Kidney (tissue), 14 donors: Measurements from ENCODE around the gene HOXB2. TPM values are rescaled to one million over a fixed set of nuclear protein-coding genes. Genes with fewer than 3 reads are reported as not detected.

Experiments used
- DNase-seq, 5 donors: peaks; one replicate each; pipeline ENCODE4 v3.0.0-alpha.2; 2013 to 2020
- FAIRE-seq: peaks from 2 replicates; lab custom pipeline; 2012; peaks lifted over from hg19 to GRCh38; lab: Jason Lieb, UNC
- H3K27ac ChIP-seq, 2 donors: one replicate each; pipeline ENCODE4 v1.7.0; 2013; ENCODE audit warnings: low read depth in 2 of 2, low read length in 2 of 2, inconsistent platforms in 1 of 2
- H3K27me3 ChIP-seq: one replicate; pipeline ENCODE4 v1.7.1; 2013; ENCODE audit warnings: low read length, inconsistent platforms; ENCODE audit not compliant: control insufficient read depth, insufficient read depth
- H3K36me3 ChIP-seq, 3 donors: one replicate each; pipeline versions ENCODE4 v1.7.0 to v1.7.1; 2013; ENCODE audit warnings: low read length in 3 of 3, control low read depth in 1 of 3, inconsistent platforms in 1 of 3; ENCODE audit not compliant: insufficient read depth in 3 of 3, control insufficient read depth in 2 of 3
- H3K4me1 ChIP-seq, 3 donors: one replicate each; pipeline versions ENCODE4 v1.7.0 to v1.7.1; 2013; ENCODE audit warnings: low read length in 3 of 3, inconsistent platforms in 1 of 3, low read depth in 1 of 3; ENCODE audit not compliant: control insufficient read depth in 2 of 3, insufficient read depth in 2 of 3
- H3K4me3 ChIP-seq, 3 donors: one replicate each; pipeline versions ENCODE4 v1.7.0 to v1.8.1; 2013; ENCODE audit warnings: low read length in 3 of 3, control low read depth in 1 of 3, inconsistent platforms in 1 of 3
- H3K9ac ChIP-seq, 3 donors: one replicate each; pipeline versions ENCODE4 v1.7.0 to v1.7.1; 2013; ENCODE audit warnings: low read length in 3 of 3, control low read depth in 1 of 3, inconsistent platforms in 1 of 3
- H3K9me3 ChIP-seq, 3 donors: one replicate each; pipeline versions ENCODE4 v1.7.0 to v1.7.1; 2013; ENCODE audit warnings: low read length in 3 of 3, control low read depth in 1 of 3, inconsistent platforms in 1 of 3; ENCODE audit not compliant: control insufficient read depth in 2 of 3, insufficient read depth in 1 of 3
- intact Hi-C: fragments of 100-400 bp; cut with DNase I; formaldehyde crosslinking; loops from one replicate; pipeline ENCODE4 v1.11.1; 2022
- polyA plus RNA-seq: library from polyadenylated mRNA; stranded (reverse); fragments of 350-450 nt; fragmentation: Illumina TruSeq; extraction: RNeasy Lipid Tissue Mini Kit (QIAGEN cat#74804); gene quantifications from one replicate; pipeline ENCODE4 v1.2.3, GENCODE V29; 2014; ENCODE audit warnings: low read depth, low replicate concordance; ENCODE audit not compliant: insufficient read depth
- total RNA-seq: library from RNA; stranded (reverse); fragmentation: NEBNext Ultra II Directional; extraction: Animal tissue kit (Norgen Biotek cat#: 25700); gene quantifications from one replicate; pipeline ENCODE4 v1.2.1, GENCODE V29; 2021
- TF ChIP-seq, protein P1 (sequence below): IDR thresholded peaks from 3 replicates; pipeline ENCODE4 v1.5.1; 2012; ENCODE audit warnings: mild to moderate bottlenecking, moderate library complexity, borderline replicate concordance; ENCODE audit not compliant: insufficient read depth; ENCODE audit errors: extremely low read depth
- donor health status: control.
- donor health status: control.
- donor health status: control.
- donor health status: control.
- donor health status: control.
- donor health status: DM: yes; HTN: yes; CAD: no.
- donor health status: Normal renal cell carcinoma (clear cell type).

Gene HOXB2
- total and polyA plus RNA-seq, 2 donors from 2014 or later, result 30.7 to 61.9 TPM

DNA sequence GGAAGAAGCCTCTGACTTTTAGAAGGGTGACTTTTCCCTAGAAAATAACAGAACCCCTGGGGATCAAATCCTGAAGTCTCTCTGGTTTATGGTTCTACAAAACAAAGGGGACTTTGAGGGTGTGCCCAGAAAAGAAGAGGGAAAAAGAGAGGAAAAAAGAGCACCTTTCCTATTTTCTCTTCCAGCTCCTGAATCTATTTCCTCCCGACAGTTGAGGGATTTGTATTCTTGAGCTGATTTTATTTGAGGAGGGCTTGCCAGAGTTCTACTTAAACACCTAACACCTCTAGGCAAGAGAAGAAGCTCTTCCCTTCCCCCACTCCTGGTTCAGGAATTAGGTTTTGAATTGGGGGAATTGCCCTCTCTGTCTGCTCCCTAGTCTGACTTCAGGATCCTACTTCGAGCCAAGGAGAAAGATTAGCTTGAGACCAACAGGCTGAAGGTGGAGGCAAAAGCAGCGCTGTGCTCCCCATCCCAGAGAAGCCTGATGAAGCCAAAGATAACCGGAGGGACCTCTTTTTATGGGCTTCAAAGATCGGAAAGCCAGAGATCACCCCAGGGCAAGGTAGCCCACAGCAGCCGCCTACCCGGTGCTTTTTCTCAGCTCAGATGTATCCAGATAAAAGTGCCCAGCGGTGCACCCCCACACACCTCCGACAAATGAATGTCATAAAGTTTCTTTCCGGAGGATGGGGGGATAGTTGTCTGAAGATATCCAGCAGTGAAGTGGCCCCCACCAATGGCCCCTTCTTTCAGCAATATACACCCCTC is 44.3 kb upstream of the HOXB2 start:
- peak overlapping the region; percentile 69 to 93 (median 87) for H3K4me3 ChIP-seq
- peak overlapping the region; percentile 86 to 95 (median 91) for H3K9ac ChIP-seq
- peaks cover 3 to 18% (median 7%) of the 10 kb centered on the region in 3 donors for H3K4me1 ChIP-seq
- FAIRE-seq, result no peak
- H3K27ac ChIP-seq, result peak overlapping the region; percentile 93 to 98
- TF ChIP-seq, protein P1, sequence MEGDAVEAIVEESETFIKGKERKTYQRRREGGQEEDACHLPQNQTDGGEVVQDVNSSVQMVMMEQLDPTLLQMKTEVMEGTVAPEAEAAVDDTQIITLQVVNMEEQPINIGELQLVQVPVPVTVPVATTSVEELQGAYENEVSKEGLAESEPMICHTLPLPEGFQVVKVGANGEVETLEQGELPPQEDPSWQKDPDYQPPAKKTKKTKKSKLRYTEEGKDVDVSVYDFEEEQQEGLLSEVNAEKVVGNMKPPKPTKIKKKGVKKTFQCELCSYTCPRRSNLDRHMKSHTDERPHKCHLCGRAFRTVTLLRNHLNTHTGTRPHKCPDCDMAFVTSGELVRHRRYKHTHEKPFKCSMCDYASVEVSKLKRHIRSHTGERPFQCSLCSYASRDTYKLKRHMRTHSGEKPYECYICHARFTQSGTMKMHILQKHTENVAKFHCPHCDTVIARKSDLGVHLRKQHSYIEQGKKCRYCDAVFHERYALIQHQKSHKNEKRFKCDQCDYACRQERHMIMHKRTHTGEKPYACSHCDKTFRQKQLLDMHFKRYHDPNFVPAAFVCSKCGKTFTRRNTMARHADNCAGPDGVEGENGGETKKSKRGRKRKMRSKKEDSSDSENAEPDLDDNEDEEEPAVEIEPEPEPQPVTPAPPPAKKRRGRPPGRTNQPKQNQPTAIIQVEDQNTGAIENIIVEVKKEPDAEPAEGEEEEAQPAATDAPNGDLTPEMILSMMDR, result no peak
- intact Hi-C loops, result no loop called here
- H3K27me3 ChIP-seq, result no peaks in the 10 kb centered on the region
- DNase-seq, result no peak
- H3K9me3 ChIP-seq, result no peaks in the 10 kb centered on the region
- H3K36me3 ChIP-seq, result peaks cover 0 to 3% (median 0%) of the 10 kb centered on the region in 3 donors

- Histone ChIP-seq H3K9ac (peak overlapping the region; percentile 86 to 95 (median 91)), H3K27me3 (no peaks in the 10 kb centered on the region), H3K4me3 (peak overlapping the region; percentile 69 to 93 (median 87)), H3K36me3 (peaks cover 0 to 3% (median 0%) of the 10 kb centered on the region in 3 donors), H3K27ac (peak overlapping the region; percentile 93 to 98), H3K9me3 (no peaks in the 10 kb centered on the region), H3K4me1 (peaks cover 7 to 24% (median 10%) of the 10 kb centered on the region in 3 donors)
- intact Hi-C loops, result no loop called here
- TF ChIP-seq, protein P1, result no peak
- FAIRE-seq (no peak), DNase-seq (no peak)
These were observed 43.6 kb upstream of the HOXB2 start for GRCh38 chr17:48588528-48588927.

DNA sequence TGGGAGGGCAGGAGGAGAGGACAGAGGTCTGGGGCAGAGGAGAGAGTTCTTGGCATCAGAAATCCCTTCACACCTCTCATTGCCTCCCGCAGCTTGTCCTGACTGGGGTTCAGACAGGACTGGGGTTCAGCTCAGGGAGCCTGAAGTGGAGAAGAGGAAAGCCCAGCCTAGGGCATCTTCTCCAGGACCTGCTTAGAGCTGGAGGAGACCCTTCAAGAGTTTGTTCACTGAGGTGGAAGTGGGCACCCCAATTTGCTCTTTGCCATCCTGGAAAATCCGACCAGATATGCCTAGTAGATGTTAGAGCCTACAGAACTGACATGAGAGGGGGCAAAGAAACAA is 43.1 kb upstream of the HOXB2 start:
- Histone ChIP-seq H3K27ac (peak overlapping the region; percentile 93 to 98), H3K27me3 (no peaks in the 10 kb centered on the region), H3K9ac (peak overlapping the region; percentile 86 to 95 (median 91)), H3K36me3 (peaks cover 0 to 5% (median 0%) of the 10 kb centered on the region in 3 donors), H3K4me1 (peaks cover 11 to 29% (median 12%) of the 10 kb centered on the region in 3 donors), H3K9me3 (no peaks in the 10 kb centered on the region), H3K4me3 (peak overlapping the region; percentile 69 to 93 (median 87))
- TF ChIP-seq, protein P1, result no peak
- no peak for FAIRE-seq
- DNase-seq, result no peak
- intact Hi-C loops, result no loop called here
